Keratinocyte (primary cell): ENCODE data around the gene GGNBP2. TPM values are rescaled to one million over a fixed set of nuclear protein-coding genes. Genes with fewer than 3 reads are reported as not detected.

Experiments
- DNase-seq: peaks from one replicate; pipeline ENCODE4 v3.0.0-alpha.2; 2011; ENCODE audit warnings: low read depth, missing footprints, low spot score
- FAIRE-seq: peaks from 2 replicates; lab custom pipeline; 2011; peaks lifted over from hg19 to GRCh38; lab: Jason Lieb, UNC
- H2AFZ ChIP-seq: 2 replicates; pipeline ENCODE4 v1.6.0; 2012; ENCODE audit warnings: low read length, control low read depth, inconsistent platforms; ENCODE audit not compliant: control insufficient read depth
- H3K27ac ChIP-seq: 2 replicates; pipeline ENCODE4 v1.5.1; 2011; ENCODE audit warnings: low read length; ENCODE audit not compliant: control insufficient read depth, insufficient read depth
- H3K27me3 ChIP-seq: 3 replicates; pipeline ENCODE4 v1.6.0; 2011; ENCODE audit warnings: low read length; ENCODE audit not compliant: control insufficient read depth, insufficient read depth; ENCODE audit errors: extremely low read depth
- H3K36me3 ChIP-seq, 2 experiments: 2 replicates in 1 of 2; 3 replicates in 1 of 2; pipeline ENCODE4 v1.5.1; 2011; ENCODE audit warnings: low read length in 2 of 2, mild to moderate bottlenecking in 1 of 2; ENCODE audit not compliant: control insufficient read depth in 2 of 2, insufficient read depth in 2 of 2; ENCODE audit errors: extremely low read depth in 1 of 2
- H3K4me1 ChIP-seq: 3 replicates; pipeline ENCODE4 v1.5.1; 2011; ENCODE audit warnings: low read length; ENCODE audit not compliant: control insufficient read depth, insufficient read depth; ENCODE audit errors: extremely low read depth
- H3K4me2 ChIP-seq: 3 replicates; pipeline ENCODE4 v1.6.0; 2011; ENCODE audit warnings: low read depth, low read length; ENCODE audit not compliant: control insufficient read depth, insufficient read depth; ENCODE audit errors: extremely low read depth
- H3K4me3 ChIP-seq, 3 experiments: fragments of 200-600 bp in 1 of 3; sonication (generic) in 1 of 3; 2 replicates in 2 of 3; 3 replicates in 1 of 3; pipeline ENCODE4 v1.5.1; 2011 to 2016; ENCODE audit warnings: low read length in 3 of 3, mild to moderate bottlenecking in 3 of 3, control low read depth in 2 of 3, inconsistent platforms in 1 of 3, low read depth in 1 of 3, mixed read lengths in 1 of 3, mixed run types in 1 of 3, moderate library complexity in 1 of 3; ENCODE audit not compliant: control insufficient read depth in 2 of 3, insufficient read depth in 2 of 3; ENCODE audit errors: extremely low read depth in 1 of 3
- H3K79me2 ChIP-seq: 2 replicates; pipeline ENCODE4 v1.6.0; 2012; ENCODE audit warnings: low read length; ENCODE audit not compliant: control insufficient read depth, insufficient read depth
- H3K9ac ChIP-seq: 3 replicates; pipeline ENCODE4 v1.6.0; 2011; ENCODE audit warnings: low read length; ENCODE audit not compliant: control insufficient read depth, insufficient read depth; ENCODE audit errors: extremely low read depth
- H3K9me1 ChIP-seq: 3 replicates; pipeline ENCODE4 v1.6.0; 2011; ENCODE audit warnings: low read length; ENCODE audit not compliant: control insufficient read depth, insufficient read depth; ENCODE audit errors: extremely low read depth
- H3K9me3 ChIP-seq: 2 replicates; pipeline ENCODE4 v1.5.1; 2012; ENCODE audit warnings: low read depth, low read length; ENCODE audit not compliant: control insufficient read depth
- H4K20me1 ChIP-seq: 3 replicates; pipeline ENCODE4 v1.6.0; 2011; ENCODE audit warnings: low read length; ENCODE audit not compliant: control insufficient read depth, insufficient read depth; ENCODE audit errors: extremely low read depth
- CTCF ChIP-seq, 3 experiments: IDR thresholded peaks in 1 of 3; conservative IDR thresholded peaks in 1 of 3; optimal IDR thresholded peaks in 1 of 3; 2 replicates in 2 of 3; 3 replicates in 1 of 3; pipeline versions ENCODE3 to v1.5.1; 2011; ENCODE audit warnings: low read length in 3 of 3, mild to moderate bottlenecking in 3 of 3, moderate library complexity in 2 of 3, control low read depth in 1 of 3, inconsistent platforms in 1 of 3; ENCODE audit not compliant: insufficient read depth in 2 of 3; ENCODE audit errors: extremely low read depth in 1 of 3
- EZH2 ChIP-seq: IDR thresholded peaks from one replicate; pipeline ENCODE4 v1.6.1; 2012; ENCODE audit warnings: inconsistent platforms, mild to moderate bottlenecking, low read length, moderate library complexity
- dilution Hi-C: fragments of 300-500 bp; cut with MboI; formaldehyde crosslinking; loops from one replicate; pipeline ENCODE4 v1.7.0; 2020; ENCODE audit warnings: low sequenced_read_pairs; ENCODE audit not compliant: extremely low pct_ligation_motif_present
- polyA plus RNA-seq, 5 experiments: library from polyadenylated mRNA; depleted of rRNA in 3 of 5; stranded (reverse) in 3 of 5; stranded (forward) in 1 of 5; unstranded in 1 of 5; fragments of >200 nt; gene quantifications; 1 replicate in 1 of 5; 2 replicates in 3 of 5; 3 replicates in 1 of 5; pipeline versions ENCODE4 v1.2.1 to v1.2.3, GENCODE V29; 2011 to 2012; ENCODE audit warnings: missing spikeins in 2 of 5, low read depth in 1 of 5, low replicate concordance in 1 of 5

The GGNBP2 gene
- polyA plus RNA-seq, 1 donor (not counting 4 experiments of a cell fraction or from before 2014, with no cell fraction given) = 95.5 TPM

- Histone ChIP-seq H3K9me3 (no peaks in the 10 kb centered on the region), H3K27ac (no peak overlapping the region), H2AFZ (no peak overlapping the region), H3K4me1 (peaks cover 28% of the 10 kb centered on the region), H3K9me1 (no peaks in the 10 kb centered on the region), H3K36me3 (peaks cover 2 to 5% of the 10 kb centered on the region in 2 experiments), H3K4me3 (no peak overlapping the region), H3K27me3 (no peaks in the 10 kb centered on the region), H3K79me2 (peaks cover 8% of the 10 kb centered on the region), H3K4me2 (no peak overlapping the region), H4K20me1 (no peaks in the 10 kb centered on the region), H3K9ac (no peak overlapping the region)
- dilution Hi-C loops = no loop called here
- FAIRE-seq (no peak), DNase-seq (no peak)
- TF ChIP-seq EZH2 = no peak
- no peak for TF ChIP-seq CTCF (optimal IDR thresholded peaks at IDR 0.05 in 1 of 3, IDR thresholded peaks at IDR 0.05 in 1 of 3, conservative IDR thresholded peaks at IDR 0.05 in 1 of 3; ENCODE audit: extremely low read depth in 1 of 3, insufficient read depth in 2 of 3, low read length in 3 of 3)
Measured at GRCh38 chr17:36609498-36609862, 64.8 kb downstream of the GGNBP2 start.

GRCh38 chr17:36610474-36610873 is 65.8 kb downstream of the GGNBP2 start:
- Histone ChIP-seq H3K36me3 (peaks cover 2 to 4% of the 10 kb centered on the region in 2 experiments), H3K27ac (no peak overlapping the region), H3K4me3 (no peak overlapping the region), H4K20me1 (no peaks in the 10 kb centered on the region), H3K9me3 (no peaks in the 10 kb centered on the region), H3K27me3 (no peaks in the 10 kb centered on the region), H3K9me1 (no peaks in the 10 kb centered on the region), H3K4me2 (no peak overlapping the region), H3K9ac (no peak overlapping the region), H3K4me1 (peaks cover 28% of the 10 kb centered on the region), H3K79me2 (peaks cover 5% of the 10 kb centered on the region), H2AFZ (no peak overlapping the region)
- TF ChIP-seq EZH2 (no peak), CTCF (optimal IDR thresholded peaks at IDR 0.05 in 1 of 3, IDR thresholded peaks at IDR 0.05 in 1 of 3, conservative IDR thresholded peaks at IDR 0.05 in 1 of 3; ENCODE audit: extremely low read depth in 1 of 3, insufficient read depth in 2 of 3, low read length in 3 of 3) (no peak)
- no peak for DNase-seq
- dilution Hi-C loops = no loop called here
- no peak for FAIRE-seq
